PC-3 (cell line): Measurements from ENCODE around the gene LINGO1. TPM values are rescaled to one million over a fixed set of nuclear protein-coding genes. Genes with fewer than 3 reads are reported as not detected.

Source experiments
- ATAC-seq: fragments of 200-7000 bp; cut with Tn5 transposase; 2 replicates; pipeline ENCODE4 v1.9.1; 2020; ENCODE audit warnings: mild to moderate bottlenecking, moderate library complexity
- BruUV-seq: library from RNA; stranded (reverse); fragments of 400-500 nt; replicated peaks from 2 replicates; lab custom pipeline; 2021; lab: Mats Ljungman, UMichigan
- CTCF ChIA-PET: fragments of 300-600 bp; sonication (Branson Sonifier 250); formaldehyde crosslinking; loops from one replicate; lab custom pipeline; 2022; ENCODE audit warnings: antibody characterized with exemption; lab: Charles Lee
- POLR2A ChIA-PET: fragments of 300-600 bp; sonication (Branson Sonifier 250); formaldehyde crosslinking; loops from one replicate; lab custom pipeline; 2022; ENCODE audit warnings: antibody characterized with exemption; ENCODE audit not compliant: unreplicated experiment; lab: Charles Lee
- DNase-seq: peaks from one replicate; pipeline ENCODE4 v3.0.0-alpha.2; 2015
- H2AFZ ChIP-seq: fragments of 300-600 bp; sonication (generic); 2 replicates; pipeline ENCODE4 v1.6.0; 2016; ENCODE audit warnings: antibody characterized with exemption, low read length
- H3F3A ChIP-seq: fragments of 300-600 bp; sonication (generic); one replicate; pipeline ENCODE4 v1.6.0; 2017; ENCODE audit warnings: antibody characterized with exemption, low read length, control low read depth, mild to moderate bottlenecking; ENCODE audit not compliant: unreplicated experiment
- H3K27ac ChIP-seq: fragments of 300-600 bp; sonication (generic); 2 replicates; pipeline ENCODE4 v1.5.1; 2016; ENCODE audit warnings: mild to moderate bottlenecking, low read length
- H3K27me3 ChIP-seq: fragments of 300-600 bp; sonication (generic); 2 replicates; pipeline ENCODE4 v1.6.1; 2016; ENCODE audit warnings: low read length, mixed read lengths
- H3K36me3 ChIP-seq: fragments of 300-600 bp; sonication (generic); 2 replicates; pipeline ENCODE4 v1.6.1; 2016; ENCODE audit warnings: low read depth, mixed run types, low read length, mixed read lengths
- H3K4me1 ChIP-seq: fragments of 300-600 bp; sonication (generic); 2 replicates; pipeline ENCODE4 v1.5.1; 2016; ENCODE audit warnings: low read length; ENCODE audit not compliant: insufficient read depth
- H3K4me2 ChIP-seq: fragments of 300-600 bp; sonication (generic); 2 replicates; pipeline ENCODE4 v1.6.0; 2016; ENCODE audit warnings: low read length
- H3K4me3 ChIP-seq: fragments of 300-600 bp; sonication (generic); 2 replicates; pipeline ENCODE4 v1.5.1; 2016; ENCODE audit warnings: mild to moderate bottlenecking, low read length, mixed read lengths
- H3K79me2 ChIP-seq: fragments of 300-600 bp; sonication (generic); 2 replicates; pipeline ENCODE4 v1.6.1; 2017; ENCODE audit warnings: low read length, mixed read lengths
- H3K9ac ChIP-seq: fragments of 300-600 bp; sonication (generic); 2 replicates; pipeline ENCODE4 v1.6.0; 2016; ENCODE audit warnings: mild to moderate bottlenecking, low read length
- H3K9me2 ChIP-seq: fragments of 300-600 bp; sonication (generic); replicated peaks from 2 replicates; pipeline ENCODE4 v1.6.1; 2016; ENCODE audit warnings: mixed run types, low read length, mixed read lengths
- H3K9me3 ChIP-seq: fragments of 300-600 bp; sonication (generic); 2 replicates; pipeline ENCODE4 v1.6.1; 2016; ENCODE audit warnings: low read length, mixed read lengths
- H4K20me1 ChIP-seq: fragments of 300-600 bp; sonication (generic); 2 replicates; pipeline ENCODE4 v1.6.1; 2016; ENCODE audit warnings: low read length, mixed read lengths
- EZH2 ChIP-seq: fragments of 300-600 bp; sonication (generic); IDR thresholded peaks from one replicate; pipeline ENCODE4 v1.6.1; 2017; ENCODE audit warnings: antibody characterized with exemption, mild to moderate bottlenecking, low read length; ENCODE audit not compliant: unreplicated experiment
- EZH2phosphoT487 ChIP-seq: fragments of 300-600 bp; sonication (generic); IDR thresholded peaks from 2 replicates; pipeline ENCODE4 v1.6.1; 2018; ENCODE audit warnings: mild to moderate bottlenecking, antibody characterized with exemption, low read length, borderline replicate concordance
- intact Hi-C: fragments of 100-400 bp; cut with micrococcal nuclease; formaldehyde crosslinking; loops from 2 replicates; pipeline ENCODE4 v1.9.0; 2023
- total RNA-seq: library from RNA; depleted of rRNA; stranded (reverse); fragments of >200 nt; gene quantifications from 2 replicates; pipeline ENCODE4 v1.2.3, GENCODE V29; 2014
- TF ChIP-seq, protein P1 (sequence below): fragments of 300-600 bp; sonication (generic); conservative IDR thresholded peaks from 2 replicates; pipeline ENCODE4 v1.5.1; 2017; ENCODE audit warnings: antibody characterized with exemption, low read depth, mild to moderate bottlenecking, low read length

LINGO1 gene
- total RNA-seq, 1 experiment from 2014 or later, result not detected

DNA sequence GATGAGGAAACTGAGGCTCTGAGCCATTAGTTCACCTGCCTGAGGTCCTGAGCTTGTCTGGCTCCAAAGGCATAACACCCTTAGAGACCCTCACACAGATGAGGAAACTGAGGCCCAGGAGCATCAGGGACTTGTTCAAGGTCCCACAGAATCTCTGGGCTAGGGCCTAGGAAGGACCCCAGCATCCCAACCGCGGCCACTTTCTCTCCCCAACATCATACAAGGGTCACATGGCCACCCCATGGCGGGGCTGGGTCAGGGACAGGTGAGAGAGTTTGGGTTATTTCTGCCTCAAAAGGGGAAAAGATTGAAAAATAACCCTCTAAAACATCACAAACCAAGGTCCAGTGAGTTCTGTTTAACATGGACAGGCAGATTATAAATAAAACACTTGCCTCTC is 6.7 kb downstream of the LINGO1 start:
- Histone ChIP-seq H3K79me2 (no peaks in the 10 kb centered on the region), H3F3A (no peaks in the 10 kb centered on the region), H3K9me2 (no peaks in the 10 kb centered on the region), H3K9me3 (no peaks in the 10 kb centered on the region), H3K9ac (no peak overlapping the region), H3K4me1 (no peaks in the 10 kb centered on the region), H3K27me3 (peaks cover 6% of the 10 kb centered on the region), H3K4me2 (no peak overlapping the region), H2AFZ (no peak overlapping the region), H3K36me3 (no peaks in the 10 kb centered on the region), H3K27ac (no peak overlapping the region), H3K4me3 (no peak overlapping the region), H4K20me1 (no peaks in the 10 kb centered on the region)
- TF ChIP-seq EZH2phosphoT487 (no peak), EZH2 (no peak)
- TF ChIP-seq, protein P1, sequence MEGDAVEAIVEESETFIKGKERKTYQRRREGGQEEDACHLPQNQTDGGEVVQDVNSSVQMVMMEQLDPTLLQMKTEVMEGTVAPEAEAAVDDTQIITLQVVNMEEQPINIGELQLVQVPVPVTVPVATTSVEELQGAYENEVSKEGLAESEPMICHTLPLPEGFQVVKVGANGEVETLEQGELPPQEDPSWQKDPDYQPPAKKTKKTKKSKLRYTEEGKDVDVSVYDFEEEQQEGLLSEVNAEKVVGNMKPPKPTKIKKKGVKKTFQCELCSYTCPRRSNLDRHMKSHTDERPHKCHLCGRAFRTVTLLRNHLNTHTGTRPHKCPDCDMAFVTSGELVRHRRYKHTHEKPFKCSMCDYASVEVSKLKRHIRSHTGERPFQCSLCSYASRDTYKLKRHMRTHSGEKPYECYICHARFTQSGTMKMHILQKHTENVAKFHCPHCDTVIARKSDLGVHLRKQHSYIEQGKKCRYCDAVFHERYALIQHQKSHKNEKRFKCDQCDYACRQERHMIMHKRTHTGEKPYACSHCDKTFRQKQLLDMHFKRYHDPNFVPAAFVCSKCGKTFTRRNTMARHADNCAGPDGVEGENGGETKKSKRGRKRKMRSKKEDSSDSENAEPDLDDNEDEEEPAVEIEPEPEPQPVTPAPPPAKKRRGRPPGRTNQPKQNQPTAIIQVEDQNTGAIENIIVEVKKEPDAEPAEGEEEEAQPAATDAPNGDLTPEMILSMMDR, result no peak
- ATAC-seq, result no peak
- ChIA-PET POLR2A (no interaction called here), CTCF (no interaction called here)
- intact Hi-C loops, result no loop called here
- DNase-seq, result no peak
- BruUV-seq, result no TSS peak

DNA sequence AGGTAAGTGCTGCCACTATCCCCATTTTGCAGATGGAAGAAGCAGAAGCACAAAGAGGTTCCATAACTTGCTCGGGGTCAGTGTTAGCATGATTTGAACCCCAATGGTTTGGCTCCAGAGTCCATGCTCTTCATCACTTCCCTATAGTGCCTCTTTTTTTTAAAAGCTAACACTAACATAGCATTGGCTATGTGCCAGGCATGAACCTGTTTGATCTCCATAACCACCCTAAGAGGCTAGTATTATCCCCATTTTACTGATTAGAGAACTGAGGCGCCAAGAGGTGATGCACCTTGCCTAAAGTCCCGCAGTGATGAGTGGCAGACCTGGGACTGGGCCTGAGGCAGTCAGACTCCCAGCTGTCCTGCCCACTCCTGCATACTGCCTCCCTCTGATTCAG is 7.3 kb downstream of the LINGO1 start:
- POLR2A ChIA-PET, result no interaction called here

DNA sequence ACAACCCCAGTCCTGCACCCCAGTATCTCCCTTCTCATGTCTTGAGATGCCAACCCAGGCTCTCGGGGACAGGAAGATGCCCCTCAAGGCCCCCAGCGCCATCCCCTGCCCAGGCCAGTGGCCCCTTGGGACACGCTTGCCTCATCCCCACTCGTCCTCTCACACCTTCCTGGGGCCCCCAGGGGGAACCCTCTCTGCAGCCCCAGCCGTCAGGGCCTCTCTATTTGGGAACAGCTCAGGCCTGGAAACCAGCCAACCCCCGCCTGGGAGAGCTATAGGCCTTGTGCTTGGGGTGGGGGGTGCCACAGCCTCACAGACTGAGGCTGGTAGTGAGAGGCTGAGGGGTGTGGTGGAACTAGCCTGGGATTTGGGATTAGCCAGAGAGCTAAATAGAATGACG is 7.8 kb downstream of the LINGO1 start:
- POLR2A ChIA-PET, result interaction anchor here (0.7 kb wide), 1 partner anchor 205 kb away, joined by 3 read pairs; the partner anchor contains the start of gene PEAK1
- Histone ChIP-seq H3K79me2 (no peaks in the 10 kb centered on the region), H3K4me2 (no peak overlapping the region), H3K27me3 (no peaks in the 10 kb centered on the region; the same call in 1 of the 2 replicates), H3K27ac (no peak overlapping the region), H3K9me2 (no peaks in the 10 kb centered on the region), H3K4me1 (no peaks in the 10 kb centered on the region), H4K20me1 (no peaks in the 10 kb centered on the region), H3K9ac (no peak overlapping the region), H3K36me3 (no peaks in the 10 kb centered on the region), H3K9me3 (no peaks in the 10 kb centered on the region), H2AFZ (no peak overlapping the region), H3K4me3 (no peak overlapping the region), H3F3A (no peaks in the 10 kb centered on the region)
- intact Hi-C loops, result no loop called here
- CTCF ChIA-PET, result no interaction called here
- no TSS peak for BruUV-seq
- DNase-seq, result no peak
- no peak for TF ChIP-seq EZH2
- TF ChIP-seq, protein P1, result no peak
- ATAC-seq, result no peak

More for the DNA sequence above, 7.3 kb downstream of the LINGO1 start:
- H4K20me1 ChIP-seq, result no peaks in the 10 kb centered on the region
- no TSS peak for BruUV-seq
- CTCF ChIA-PET, result no interaction called here
- intact Hi-C loops, result no loop called here
- DNase-seq (no peak), ATAC-seq (no peak)
- TF ChIP-seq EZH2phosphoT487, result no peak
- TF ChIP-seq, protein P1, result no peak
- TF ChIP-seq EZH2, result no peak
- no peak overlapping the region for H3K4me3 ChIP-seq
- no peak overlapping the region for H3K27ac ChIP-seq
- no peak overlapping the region for H3K9ac ChIP-seq
- no peak overlapping the region for H3K4me2 ChIP-seq
- no peaks in the 10 kb centered on the region for H3F3A ChIP-seq
- no peaks in the 10 kb centered on the region for H3K9me2 ChIP-seq
- no peaks in the 10 kb centered on the region for H3K4me1 ChIP-seq
- no peaks in the 10 kb centered on the region for H3K36me3 ChIP-seq
- no peaks in the 10 kb centered on the region; the same call in 1 of the 2 replicates for H3K27me3 ChIP-seq
- no peaks in the 10 kb centered on the region for H3K9me3 ChIP-seq
- no peaks in the 10 kb centered on the region for H3K79me2 ChIP-seq
- no peak overlapping the region for H2AFZ ChIP-seq
